ENCODE data around the gene MED25.

DNA sequence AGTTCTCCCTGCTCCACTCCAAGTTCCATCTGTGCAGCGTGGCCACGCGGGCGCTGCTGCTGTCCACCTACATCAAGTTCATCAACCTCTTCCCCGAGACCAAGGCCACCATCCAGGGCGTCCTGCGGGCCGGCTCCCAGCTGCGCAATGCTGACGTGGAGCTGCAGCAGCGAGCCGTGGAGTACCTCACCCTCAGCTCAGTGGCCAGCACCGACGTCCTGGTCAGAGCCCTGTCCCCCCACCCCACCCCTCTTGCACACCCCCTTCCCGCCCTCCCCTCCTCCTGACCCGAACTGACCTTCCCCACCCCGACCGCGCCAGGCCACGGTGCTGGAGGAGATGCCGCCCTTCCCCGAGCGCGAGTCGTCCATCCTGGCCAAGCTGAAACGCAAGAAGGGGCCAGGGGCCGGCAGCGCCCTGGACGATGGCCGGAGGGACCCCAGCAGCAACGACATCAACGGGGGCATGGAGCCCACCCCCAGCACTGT, 16.6 kb upstream of the MED25 start:
- TF ChIP-seq POLR2AphosphoS5 (IDR thresholded peaks at IDR 0.05; ENCODE audit: low read depth, low read length): no peak
- TF ChIP-seq POLR2A (IDR thresholded peaks at IDR 0.05; ENCODE audit: low read depth, low read length): no peak
- no peak for TF ChIP-seq TAF1 (IDR thresholded peaks at IDR 0.05; ENCODE audit: low read depth, low read length)
- no peak for TF ChIP-seq SPI1 (IDR thresholded peaks at IDR 0.05; ENCODE audit: low read depth, low read length)
